GM19193 (cell line): ENCODE data around the gene NLRP6.

Experiments used
- POLR2A ChIP-seq: IDR thresholded peaks from 4 replicates; pipeline ENCODE4 v1.6.1; 2011; ENCODE audit not compliant: insufficient read depth, insufficient read length; ENCODE audit errors: extremely low read depth

Gene NLRP6

DNA sequence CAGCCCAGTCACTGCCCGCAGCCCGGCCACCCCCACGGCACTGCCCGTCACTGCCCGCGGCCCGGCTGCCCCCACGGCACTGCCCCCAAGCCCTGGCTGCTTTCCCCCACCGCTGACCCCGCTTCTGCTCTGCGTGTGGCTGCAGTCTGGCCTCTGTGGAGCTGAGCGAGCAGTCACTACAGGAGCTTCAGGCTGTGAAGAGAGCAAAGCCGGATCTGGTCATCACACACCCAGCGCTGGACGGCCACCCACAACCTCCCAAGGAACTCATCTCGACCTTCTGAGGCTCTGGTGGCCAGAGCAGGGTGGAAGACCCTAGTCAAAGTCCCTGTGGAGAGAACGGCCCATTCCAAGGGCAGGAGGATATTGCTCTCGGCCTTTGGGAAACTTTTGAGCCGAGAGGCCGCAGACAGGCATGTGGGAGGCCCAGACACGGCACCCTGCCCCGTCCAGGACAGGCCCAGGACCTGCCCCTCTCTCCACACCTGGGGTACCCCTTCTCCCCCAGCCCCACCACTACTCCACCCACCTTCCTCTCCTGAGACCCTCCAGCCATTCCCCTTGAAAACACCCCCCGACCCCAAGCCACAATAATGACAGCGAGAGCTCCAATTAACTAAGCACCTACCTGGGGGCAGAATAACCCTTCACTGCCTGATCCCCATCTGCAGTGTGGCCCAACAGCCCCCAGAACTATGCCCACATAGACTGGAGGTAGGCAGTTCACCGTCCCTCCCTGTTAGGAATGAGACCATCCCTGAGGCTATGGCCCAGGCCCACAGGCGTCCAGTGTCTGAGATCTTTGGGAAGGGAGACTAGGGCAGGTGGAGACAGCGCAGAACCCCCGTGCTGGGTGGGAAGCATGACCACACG, 7.0 kb downstream of the NLRP6 start:
- TF ChIP-seq POLR2A, result no peak

DNA sequence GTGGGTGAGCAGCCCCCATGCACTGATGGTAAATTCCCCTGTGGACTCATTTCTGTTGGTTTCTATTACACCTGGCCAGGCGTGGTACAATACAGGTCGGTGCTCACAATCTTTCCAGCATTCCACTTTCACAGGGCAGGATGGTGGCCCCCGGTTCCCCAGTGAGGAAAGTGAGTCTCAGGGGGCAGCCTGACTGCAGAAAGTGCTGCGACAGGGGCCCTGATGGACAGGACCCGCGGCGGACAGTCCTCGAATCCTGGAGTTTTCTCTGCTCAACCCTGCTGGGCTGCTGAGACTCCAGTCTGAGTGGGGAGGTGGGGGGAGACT, 7.7 kb downstream of the NLRP6 start:
- TF ChIP-seq POLR2A, result no peak

DNA sequence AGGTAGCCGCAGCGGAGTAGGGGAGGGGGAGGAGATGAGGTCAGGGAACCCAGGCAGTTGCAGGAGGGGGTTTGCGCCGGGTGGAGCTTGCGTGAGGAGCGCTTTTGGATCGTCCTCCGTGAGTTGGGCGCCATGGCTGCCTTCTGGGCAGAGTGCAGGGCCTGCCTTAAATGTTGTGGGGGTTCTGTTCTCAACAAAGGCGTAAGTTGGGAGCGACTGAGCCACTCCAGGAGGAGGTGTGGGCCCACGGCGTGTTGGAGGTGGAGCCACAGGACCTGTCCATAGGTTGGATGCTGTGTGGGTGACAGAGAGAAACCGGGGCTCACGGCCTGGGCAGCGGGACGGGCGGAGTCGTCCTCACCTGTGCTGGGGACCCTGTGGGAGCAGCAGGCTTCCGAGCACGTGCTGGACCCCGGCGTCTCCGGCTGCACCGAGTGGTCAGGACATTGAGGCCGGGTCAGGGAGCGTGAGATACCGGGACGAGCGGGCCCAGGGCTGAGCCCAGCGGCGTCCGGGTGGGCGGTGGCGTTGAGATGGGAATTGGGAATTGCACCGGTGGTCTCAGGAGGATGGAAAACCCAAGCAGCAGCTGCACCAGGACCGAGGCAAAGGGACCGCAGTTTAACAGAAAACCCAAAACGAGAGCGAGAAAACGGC, 9.7 kb downstream of the NLRP6 start:
- TF ChIP-seq POLR2A, result no peak

DNA sequence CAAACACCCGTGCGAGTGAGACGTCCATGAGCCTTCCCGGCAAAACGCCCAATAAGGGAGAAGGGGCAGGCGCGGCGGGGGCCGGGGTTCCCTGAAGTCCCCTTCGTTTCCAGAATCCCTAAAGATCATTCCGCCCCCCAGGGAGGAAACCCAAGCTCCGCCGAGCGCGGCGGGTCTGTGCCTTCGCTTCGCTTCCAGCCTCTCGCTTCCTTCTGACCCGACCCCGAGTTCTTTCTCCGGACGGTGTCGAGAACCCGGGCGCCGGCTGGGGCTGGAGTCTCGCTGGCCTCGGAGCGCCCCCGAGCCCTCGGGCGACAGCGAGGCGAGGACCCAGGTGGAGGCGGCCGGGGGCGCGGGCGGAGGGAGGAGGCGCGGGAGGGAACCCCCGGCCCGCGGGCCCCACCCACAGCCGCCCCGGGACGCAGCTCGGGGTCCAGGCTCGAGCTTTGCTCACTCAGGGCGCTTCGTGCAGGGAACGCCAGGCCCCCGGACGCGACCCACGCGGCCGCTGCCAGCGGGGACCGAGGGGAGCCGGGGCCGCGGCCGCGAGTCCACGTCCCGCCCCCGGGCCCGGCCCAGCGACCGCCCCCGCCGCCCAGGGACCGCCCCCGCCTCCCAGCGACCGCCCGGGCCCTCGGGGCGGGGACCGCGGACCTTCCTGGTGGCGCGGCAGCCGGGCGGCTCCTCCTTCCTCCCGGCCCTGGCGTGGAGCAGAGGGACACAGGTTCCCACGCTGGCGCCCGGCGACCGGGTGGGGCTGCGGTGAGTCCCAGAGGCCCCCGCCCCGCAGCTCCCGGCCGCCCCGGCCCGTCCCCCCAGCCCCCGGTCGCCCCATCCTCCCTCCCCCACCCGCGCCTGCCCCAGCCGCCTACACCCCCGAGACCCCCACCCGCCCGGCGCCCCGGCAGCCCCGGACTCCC, 10.5 kb downstream of the NLRP6 start, which contains the start of gene PGGHG:
PGGHG (plus strand) TSS at position 649 of the 920 bp plus-strand sequence. CDS start 691 bp downstream, outside the sequence.
- TF ChIP-seq POLR2A, result peak; percentile 42

DNA sequence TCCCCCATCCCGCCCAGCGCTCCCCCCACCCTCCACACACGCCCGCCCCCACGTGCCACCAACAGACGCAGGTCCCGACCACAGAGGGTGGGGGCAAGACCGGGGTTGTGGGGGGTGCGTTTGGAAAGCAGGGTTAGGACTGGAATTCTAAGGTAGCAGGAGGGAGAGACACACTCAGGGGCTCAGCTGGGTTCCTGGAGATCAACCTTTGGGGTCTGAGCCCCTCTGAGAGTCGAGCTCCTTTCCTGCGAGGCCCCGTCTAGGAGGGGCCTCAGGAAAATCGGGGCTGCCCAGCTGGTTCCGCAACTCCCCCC, 11.1 kb downstream of the NLRP6 start:
- TF ChIP-seq POLR2A, result no peak

DNA sequence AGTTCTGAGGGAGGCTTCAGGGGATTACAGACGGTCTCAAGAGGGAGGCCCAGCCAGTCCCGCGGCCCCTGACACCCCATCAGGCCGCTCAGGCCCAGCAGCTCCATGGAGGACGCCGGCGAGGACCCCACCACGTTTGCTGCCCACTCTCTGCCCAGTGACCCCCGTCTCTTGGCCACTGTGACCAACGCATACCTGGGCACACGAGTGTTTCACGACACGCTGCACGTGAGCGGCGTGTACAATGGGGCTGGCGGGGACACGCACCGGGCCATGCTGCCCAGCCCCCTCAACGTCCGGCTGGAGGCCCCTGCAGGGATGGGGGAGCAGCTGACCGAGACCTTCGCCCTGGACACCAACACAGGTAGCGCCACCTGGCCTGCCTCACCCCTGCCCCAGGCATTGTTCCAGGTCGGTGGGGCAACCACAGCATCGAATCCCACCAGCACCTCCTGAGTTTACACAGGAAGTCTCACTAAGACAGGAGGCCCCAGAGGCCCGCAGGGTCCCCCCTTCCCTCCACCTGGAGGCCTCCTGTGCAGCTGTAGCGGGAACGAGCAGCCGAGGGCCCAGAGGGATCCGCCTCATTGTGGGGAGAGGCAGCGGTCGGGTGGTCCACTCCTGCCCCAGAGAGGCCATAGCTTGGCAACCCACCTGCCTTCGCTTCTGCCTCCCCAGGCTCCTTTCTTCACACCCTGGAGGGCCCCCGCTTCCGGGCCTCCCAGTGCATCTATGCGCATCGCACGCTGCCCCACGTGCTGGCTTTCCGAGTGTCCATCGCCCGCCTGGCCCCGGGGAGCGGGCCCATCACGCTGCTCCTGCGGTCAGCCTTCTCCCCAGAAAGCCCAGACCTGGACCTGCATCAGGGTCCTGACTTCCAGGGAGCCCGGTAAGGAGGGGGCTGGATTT, 11.8 kb downstream of the NLRP6 start:
- TF ChIP-seq POLR2A, result no peak

DNA sequence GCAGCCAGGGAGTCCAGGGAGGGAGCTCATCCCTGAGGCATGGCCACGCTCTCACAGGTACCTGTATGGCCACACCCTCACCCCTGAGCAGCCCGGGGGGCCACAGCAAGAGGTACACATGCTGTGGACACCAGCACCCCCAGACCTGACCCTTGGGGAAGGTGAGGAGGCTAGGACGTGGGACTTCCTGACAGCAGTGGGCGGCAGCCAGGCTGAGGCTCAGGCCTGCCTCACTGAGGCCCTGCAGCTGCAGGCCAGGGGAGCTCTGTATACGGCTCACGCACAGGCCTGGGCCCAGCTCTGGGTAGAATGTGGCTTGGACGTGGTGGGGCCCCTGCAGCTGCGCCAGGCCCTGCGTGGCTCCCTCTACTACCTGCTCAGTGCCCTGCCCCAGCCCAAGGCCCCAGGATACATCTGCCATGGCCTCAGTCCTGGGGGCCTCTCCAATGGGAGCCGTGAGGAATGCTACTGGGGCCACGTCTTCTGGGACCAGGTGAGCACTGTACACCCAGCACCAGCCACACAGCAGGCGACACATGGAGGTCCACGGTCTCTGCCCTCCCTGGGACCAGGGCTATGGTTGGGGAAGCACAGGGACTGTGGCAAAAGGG, 12.5 kb downstream of the NLRP6 start:
- no peak for TF ChIP-seq POLR2A

DNA sequence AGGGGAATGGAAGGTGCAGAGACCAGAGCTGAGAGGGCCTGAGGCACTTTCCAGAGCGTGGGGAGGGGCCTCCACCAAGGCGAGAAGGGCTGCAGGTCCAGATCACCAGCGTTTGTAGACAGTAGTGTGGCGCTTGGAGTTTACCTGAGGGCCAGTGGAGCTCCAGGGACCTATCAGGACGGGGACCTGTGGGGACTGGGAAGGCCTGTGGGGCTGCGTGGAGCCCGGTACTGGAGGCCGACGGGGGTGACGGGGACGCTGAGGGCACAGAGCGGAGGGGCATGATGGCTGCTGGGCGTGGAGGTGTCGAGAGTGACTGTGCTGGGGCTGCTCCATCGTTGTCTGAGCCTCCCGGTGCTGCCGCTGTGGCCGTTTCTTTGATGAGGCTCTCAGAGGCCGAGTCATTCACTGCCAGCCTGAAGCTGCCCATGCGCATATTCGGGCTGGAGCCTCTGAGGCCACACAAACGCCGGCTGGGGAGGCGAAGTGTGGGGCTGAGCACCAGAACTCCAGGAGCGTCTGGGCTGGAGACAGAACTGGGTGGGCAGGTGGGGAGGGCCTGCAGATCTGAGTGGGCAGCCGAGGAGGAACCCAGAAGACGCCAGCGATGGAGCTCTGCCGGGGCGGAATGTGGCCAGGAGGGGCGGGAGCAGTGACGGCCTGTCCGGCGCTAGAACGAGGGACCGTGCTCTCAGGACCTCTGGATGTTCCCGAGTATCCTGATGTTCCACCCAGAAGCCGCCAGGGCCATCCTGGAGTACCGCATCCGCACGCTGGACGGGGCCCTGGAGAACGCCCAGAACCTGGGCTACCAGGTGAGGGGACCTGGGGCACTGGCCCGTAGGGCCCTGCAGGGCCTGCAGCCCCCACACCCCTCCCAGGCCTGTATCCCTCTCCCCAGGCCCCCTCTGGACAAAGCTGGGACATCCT, 13.3 kb downstream of the NLRP6 start:
- TF ChIP-seq POLR2A, result no peak

DNA sequence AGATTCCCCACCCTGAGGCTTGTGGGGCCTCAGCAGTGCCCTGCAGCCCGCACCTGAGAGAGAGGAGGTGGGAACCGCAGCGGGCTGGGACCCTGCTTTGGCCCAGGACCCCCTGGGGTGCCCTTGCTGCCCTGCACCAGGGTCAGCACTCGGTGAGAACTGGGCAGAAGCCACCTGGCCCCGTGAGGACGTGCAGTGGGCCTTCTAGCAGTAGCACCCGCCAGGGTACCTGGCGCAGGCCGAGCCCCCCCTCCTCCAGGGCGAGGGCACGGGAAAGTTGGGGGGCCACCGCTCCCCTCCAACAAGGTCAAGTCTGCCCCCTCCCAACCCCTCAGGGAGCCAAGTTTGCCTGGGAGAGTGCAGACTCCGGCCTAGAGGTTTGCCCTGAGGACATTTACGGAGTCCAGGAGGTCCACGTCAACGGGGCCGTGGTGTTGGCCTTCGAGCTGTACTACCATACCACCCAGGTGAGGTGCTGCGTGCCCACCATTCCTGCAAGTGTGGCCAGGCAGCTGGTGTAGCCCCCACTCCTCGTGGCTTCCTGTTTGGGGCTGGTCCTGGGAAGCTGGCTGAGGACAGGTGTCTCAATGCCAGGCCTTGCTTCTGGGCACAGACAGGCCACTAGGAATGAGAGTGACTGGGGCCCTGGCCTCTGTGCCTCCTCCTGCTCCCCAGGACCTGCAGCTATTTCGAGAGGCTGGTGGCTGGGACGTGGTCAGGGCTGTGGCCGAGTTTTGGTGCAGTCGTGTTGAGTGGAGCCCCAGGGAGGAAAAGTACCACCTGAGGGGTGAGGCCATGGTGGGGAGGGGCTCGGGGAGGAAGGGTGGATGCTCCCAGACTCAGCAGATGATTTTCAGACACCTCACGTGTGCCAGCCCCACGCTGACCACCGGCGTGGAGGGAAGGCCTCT, 14.3 kb downstream of the NLRP6 start:
- no peak for TF ChIP-seq POLR2A

DNA sequence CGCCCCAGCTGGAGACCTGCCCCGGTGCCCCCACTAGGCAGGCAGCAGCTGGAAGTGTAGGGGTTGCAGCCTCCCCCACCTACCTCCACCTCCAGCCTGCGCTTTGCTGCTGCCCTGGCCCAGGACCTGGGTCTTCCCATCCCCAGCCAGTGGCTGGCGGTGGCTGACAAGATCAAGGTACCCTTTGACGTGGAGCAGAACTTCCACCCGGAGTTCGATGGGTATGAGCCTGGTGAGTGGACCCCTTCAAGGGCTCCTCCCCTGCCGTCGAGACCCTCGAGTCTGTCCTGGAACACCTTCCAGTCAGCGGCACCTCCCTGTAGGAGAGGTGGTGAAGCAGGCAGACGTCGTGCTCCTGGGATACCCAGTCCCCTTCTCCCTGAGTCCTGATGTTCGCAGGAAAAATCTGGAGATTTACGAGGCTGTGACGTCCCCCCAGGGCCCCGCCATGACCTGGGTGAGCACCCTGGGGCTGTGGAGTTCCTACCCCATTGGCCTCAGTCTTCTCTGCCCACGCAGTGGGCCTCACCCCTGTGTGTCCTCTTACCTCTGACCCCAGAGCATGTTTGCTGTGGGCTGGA, 15.2 kb downstream of the NLRP6 start:
- TF ChIP-seq POLR2A, result no peak

DNA sequence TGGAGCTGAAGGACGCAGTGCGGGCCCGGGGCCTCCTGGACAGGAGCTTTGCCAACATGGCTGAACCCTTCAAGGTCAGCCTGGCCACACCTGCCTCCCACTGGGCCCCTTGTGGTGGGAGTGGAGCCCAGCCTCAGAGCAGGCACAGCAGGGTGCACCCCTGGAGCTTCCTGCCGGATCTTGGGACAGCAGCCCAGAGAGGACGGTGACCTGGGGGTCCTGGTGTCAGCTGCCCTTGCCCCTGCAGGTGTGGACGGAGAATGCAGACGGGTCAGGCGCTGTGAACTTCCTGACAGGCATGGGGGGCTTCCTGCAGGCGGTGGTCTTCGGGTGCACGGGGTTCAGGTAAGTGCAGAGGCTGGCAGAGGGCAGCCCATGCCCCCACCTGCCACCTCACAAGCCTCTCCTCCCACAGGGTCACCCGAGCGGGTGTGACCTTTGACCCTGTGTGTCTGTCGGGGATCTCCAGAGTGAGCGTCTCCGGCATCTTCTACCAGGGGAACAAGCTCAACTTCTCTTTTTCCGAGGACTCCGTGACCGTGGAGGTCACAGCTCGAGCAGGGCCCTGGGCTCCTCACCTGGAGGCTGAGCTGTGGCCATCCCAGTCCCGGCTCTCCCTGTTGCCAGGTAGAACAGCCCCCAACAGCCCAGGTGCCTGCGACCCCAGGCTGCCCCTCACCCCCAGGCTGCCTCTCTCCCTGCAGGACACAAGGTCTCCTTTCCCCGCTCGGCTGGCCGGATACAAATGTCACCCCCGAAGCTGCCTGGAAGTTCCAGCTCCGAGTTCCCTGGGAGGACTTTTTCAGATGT, 15.8 kb downstream of the NLRP6 start:
- no peak for TF ChIP-seq POLR2A

DNA sequence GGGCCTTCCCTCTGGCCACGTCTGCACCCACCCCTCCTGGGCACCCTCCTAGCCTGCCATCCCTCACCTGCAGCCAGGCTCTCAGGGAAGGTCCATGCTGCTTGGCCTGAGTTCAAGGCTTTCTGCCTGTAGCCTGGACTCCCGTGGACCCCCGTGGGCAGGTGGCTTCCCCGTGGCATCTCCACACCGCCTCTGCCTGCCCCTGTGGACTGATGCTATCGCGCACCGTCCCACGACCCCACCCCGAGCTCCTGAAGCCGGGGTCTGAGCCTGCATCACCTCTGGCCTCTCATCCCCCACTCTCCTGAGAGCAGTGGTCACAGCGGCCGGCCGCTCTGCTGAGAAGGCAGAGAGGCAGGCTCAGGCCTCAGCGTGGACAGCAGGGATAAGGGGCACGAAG, 16.6 kb downstream of the NLRP6 start:
- no peak for TF ChIP-seq POLR2A
